ENCODE results near the gene LPA. TPM values are rescaled to one million over a fixed set of nuclear protein-coding genes. Genes with fewer than 3 reads are reported as not detected.

The LPA gene
- polyA plus RNA-seq, 5 donors, result 0.10 to 0.22 (median 0.13) TPM; not detected in 1

DNA sequence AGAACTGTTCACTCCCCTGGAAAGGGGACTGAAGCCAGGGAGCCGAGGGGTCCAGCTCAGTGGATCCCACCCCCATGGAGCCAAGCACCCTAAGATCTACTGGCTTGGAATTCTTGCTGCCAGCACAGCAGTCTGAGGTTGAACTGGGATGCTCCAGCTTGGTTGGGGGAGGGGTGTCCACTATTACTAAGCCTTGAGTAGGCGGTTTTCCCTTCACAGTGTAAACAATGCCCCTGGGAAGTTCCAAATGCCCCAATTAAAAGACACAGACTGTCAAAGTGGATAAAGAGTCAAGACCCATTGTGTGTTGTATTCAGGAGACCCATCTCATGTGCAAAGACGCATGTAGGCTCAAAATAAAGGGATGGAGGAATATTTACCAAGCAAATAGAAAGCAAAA is 150.2 kb downstream of the LPA start:
- no peak for DNase-seq

DNA sequence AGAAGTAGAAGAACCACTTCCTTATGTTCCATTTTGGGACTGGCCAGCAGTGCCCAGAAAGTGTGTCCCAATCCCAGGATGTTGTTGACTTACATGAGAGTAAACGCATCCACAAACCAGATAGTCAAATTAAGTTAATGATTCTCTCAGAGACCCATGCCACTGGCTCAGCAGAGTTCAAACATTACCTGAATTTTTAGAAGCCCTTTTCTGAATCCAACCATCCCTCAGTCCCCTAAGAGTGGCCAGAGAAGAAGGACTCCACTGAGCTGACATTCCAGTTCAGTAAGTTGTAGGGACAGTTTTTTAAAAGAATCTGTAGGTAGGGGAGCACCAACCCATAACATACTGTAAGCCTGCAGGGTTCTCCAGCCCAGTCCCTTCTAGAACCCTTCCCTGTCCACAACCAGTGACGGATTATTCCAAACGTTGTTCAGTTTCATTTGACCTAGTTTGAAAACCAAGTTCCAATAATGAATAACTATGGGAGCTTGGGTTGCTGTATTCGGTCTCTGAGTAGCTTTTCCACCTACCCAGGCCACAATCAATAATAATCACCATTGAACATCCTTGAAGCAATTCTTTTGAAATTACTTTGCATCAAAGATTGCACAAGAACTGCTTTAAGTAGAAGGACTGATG is 153.0 kb downstream of the LPA start:
- DNase-seq, result no peak

DNA sequence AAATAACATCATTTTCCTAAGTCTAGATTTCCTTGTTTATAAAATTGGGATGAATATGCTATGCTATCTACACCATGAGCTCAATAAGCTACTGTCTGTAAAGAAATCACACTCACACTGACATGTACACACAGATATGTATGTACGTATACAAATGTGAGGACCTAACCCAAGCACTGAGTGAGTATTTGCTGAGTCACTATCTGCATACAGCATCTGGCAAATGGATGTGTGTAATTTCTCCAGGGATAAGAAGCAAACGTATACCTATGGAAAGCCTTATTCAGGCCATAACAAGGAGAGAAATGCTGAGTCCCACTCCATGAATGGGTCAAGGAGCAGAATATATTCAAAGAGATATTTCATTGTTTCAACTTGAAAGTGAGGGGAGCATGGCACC is 153.9 kb downstream of the LPA start:
- DNase-seq, result no peak

DNA sequence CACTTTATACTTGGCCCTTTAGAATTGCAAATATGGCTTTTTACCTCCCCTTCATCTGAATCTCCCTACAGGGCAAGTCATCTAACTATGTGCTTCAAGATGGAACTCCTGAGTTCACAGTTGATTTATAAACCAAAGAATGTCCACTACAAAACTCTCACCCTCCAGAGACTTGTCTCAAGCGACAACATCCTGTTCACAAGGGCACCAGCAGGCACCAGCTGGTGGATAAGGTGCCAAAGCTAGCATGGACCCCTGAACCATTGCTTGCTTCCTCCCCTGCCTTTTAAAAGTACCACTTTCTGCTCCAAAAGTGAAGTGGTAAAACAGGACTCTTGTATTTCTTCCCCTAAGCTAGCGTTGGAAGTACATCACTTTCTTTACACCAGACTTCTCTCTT is 154.5 kb downstream of the LPA start:
- DNase-seq, result no peak

DNA sequence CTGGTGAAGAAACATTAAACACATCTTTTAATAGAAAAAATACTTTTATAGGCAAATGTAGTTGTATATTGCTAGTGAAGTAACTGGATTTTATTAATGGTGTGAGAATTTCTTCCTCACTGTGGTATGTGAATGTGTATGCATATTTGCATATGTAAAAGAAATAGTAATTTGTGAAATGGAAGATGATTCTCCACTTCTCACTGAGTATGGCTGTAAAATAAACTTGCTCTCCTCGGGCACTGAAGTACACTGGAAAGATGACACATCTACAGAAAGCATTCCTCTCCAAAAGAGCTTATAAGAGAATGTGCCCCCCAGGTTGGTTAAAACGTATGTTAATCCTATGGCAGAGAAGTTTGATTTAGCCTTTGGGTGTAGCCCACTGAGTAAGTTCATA is 155.5 kb downstream of the LPA start:
- no peak for DNase-seq

DNA sequence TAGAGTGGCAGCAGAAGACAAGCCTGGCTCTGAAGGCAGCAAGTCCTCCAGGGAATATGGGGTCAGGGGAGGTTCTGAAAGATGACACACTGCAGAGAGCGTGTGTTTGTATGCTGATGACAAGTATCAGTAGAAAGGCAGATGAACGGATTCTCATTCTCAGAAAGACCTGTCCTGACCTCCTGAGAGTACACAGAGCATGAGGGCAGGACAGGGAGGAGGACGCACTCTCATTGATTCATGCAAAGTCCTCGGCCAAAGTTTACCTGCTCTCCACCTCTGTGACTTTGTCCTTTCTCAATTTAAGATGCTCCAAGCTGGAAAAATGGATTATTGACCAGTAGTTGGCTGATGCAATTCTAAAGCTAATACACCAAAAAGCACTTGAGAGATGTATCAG is 156.7 kb downstream of the LPA start:
- DNase-seq, result no peak

DNA sequence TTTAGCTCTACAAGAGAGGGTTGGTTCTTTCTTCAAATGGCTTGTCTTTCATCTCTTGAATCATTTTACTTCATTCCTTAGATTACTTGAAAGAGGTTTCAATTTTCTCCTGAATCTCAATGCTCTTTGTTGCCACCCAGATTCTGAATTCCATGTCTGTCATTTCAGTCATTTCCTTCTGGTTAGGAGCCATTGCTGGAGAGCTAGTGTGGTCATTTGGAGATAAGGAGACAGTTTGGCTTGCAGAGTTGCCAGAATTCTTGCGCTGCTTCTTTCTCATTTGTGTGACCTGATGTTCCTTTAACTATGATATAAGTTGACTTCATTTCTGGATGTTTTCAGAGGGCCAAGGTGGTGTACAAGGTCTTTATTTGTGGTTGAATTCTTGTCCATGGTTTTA is 158.1 kb downstream of the LPA start:
- no peak for DNase-seq

DNA sequence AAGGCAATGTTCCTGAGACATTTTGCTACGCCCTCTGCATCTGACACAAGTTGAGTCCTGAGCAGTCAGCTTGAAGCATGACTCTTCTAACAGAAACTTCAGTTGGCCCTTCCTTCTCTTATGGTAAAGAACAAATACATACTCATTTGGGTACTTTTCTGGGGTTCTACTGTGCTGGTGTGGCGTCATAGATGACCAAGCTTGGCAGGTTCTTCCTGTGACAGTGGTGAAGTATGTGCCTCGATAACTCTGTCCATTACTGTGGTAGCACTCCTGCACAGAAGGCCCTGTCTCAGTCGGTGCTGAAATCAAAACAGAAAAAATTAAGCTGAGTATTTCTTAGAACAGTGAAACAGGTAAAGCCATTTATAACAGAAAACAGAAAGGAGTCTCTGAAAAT is 163.4 kb downstream of the LPA start:
- DNase-seq, result no peak

DNA sequence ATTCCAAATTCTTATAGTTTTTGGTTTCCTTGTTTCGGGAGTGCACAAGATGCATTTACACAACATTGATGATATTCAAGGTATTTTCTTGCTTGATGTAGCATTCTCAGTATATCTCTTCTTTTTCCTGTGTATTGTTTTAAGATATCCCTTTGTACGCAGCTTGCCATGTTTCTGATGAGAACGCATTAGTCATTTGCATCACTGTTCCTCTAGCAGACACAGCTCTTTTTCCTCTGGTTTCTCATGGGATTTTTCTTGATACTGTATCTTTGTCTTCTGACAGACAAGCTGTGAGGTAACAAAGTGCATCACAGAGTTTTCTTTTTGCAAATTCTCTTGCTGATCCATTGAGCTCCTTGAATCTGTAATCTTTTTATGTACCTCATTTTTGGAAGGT is 169.5 kb downstream of the LPA start:
- DNase-seq, result no peak

DNA sequence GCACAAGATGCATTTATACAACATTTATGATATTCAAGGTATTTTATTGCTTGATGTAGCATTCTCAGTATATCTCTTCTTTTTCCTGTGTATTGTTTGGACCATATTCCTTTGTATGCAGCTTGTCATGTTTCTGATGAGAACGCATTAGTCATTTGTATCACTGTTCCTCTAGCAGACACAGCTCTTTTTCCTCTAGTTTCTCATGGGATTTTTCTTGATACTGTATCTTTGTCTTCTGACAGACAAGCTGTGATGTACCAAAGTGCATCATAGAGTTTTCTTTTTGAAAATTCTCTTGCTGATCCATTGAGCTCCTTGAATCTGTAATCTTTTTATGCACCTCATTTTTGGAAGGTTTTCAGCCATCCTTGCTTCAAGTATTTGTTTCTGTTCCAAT is 175.0 kb downstream of the LPA start:
- DNase-seq, result no peak

DNA sequence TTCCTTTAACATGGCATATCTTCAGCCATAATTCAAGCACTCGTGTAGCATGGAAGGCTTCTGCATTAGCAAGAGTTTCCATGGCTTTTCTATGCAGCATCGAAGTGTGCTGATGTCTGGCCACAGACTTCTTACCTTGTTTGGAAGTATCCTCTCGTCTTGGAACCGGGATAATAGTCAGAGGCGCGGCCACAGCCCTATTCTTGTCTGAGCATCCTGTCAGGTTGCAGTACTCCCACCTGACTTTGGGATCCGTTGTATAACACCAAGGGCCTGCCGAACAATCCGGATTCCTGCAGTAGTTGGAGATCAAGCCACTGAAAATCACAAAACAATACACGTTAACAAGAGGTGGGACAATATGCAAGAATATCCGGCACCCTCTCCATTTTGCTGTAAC is 177.0 kb downstream of the LPA start:
- DNase-seq, result no peak

Other genes with a start within 250 kb of the LPA start
- gene PLG, start 38.0 kb upstream of the LPA start, polyA plus RNA-seq (ENCODE audit: insufficient read depth in 1 of 5, insufficient read length in 5 of 5, low replicate concordance in 1 of 5), result 10 to 100 TPM in 1 of 5 donors, 1 to 10 TPM in 4; 5.3 to 10.4 (median 7.2) TPM

All from right lung (tissue), 5 donors.